GM23248 (cell line): ENCODE data around the gene ASTN1.

Experiments used
- EZH2 ChIP-seq: fragments of 200-600 bp; sonication (generic); IDR thresholded peaks from 2 replicates; pipeline ENCODE4 v1.6.1; 2018; ENCODE audit warnings: antibody characterized with exemption, mild to moderate bottlenecking; ENCODE audit not compliant: insufficient read depth, poor library complexity, severe bottlenecking
- EZH2phosphoT487 ChIP-seq: fragments of 200-600 bp; sonication (generic); IDR thresholded peaks from 2 replicates; pipeline ENCODE4 v1.6.1; 2018; ENCODE audit warnings: antibody characterized with exemption, moderate library complexity, mild to moderate bottlenecking, low read depth; ENCODE audit not compliant: insufficient read depth

GRCh38 chr1:176857632-176858031 is 306.9 kb downstream of the ASTN1 start:
- TF ChIP-seq EZH2phosphoT487 (no peak), EZH2 (no peak)
